NCI-H2196 treated with DMSO at 0.1 percent for 48 hours (cell line): Measurements from ENCODE around the gene MDFI.

ENCODE experiments used
- DNase-seq: peaks from one replicate; lab custom pipeline; 2025; ENCODE audit not compliant: unreplicated experiment; lab: John Stamatoyannopoulos, UW

The MDFI gene, protein sequence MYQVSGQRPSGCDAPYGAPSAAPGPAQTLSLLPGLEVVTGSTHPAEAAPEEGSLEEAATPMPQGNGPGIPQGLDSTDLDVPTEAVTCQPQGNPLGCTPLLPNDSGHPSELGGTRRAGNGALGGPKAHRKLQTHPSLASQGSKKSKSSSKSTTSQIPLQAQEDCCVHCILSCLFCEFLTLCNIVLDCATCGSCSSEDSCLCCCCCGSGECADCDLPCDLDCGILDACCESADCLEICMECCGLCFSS

DNA sequence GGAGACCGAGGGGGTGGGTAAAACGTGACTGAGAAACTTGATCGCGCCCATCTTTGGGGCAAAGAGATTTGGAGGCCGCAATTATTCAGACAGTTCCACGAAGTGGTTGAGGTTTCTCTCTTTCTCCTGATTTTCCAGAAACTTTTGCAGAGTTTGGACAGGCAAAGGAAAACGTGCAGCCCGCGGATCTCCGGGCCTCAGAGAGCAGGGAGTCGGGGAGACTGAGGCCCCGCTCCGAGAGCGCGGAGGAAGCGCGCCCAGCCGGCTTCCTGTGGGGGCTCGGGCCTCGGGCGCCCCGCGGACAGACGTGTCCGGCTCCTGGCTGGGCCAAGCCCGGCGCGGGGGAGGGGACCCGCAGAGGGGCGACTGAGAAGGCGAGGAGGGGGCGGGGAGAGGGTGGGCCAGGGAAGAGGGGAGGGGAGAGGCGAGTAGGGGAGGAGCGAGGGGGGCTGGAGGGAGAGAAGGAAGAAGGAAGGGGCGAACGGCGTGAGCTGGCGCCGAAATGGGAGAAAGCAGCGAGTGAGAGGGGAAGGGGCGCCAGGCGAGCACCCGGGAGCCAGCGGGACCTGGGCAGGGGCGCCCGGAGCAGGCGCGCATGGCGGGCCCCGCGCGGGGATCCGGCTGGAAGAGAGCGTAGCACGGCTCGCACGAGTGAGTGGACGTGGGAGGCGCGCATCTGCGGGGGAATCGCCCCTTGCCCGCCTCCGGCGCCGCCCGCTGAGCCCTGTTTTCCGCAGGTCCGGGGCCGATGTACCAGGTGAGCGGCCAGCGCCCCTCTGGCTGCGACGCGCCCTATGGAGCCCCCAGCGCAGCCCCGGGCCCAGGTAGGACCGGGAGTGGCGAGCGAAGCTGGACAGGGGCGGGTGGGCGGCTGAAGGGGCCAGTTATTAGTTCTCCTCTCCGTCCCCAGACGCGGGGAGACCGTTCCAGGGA is at the start of gene MDFI:
MDFI (plus strand) TSS at position 467 of the 933 bp plus-strand sequence; CDS start at position 749, 282 bp downstream.
- no peak for DNase-seq

DNA sequence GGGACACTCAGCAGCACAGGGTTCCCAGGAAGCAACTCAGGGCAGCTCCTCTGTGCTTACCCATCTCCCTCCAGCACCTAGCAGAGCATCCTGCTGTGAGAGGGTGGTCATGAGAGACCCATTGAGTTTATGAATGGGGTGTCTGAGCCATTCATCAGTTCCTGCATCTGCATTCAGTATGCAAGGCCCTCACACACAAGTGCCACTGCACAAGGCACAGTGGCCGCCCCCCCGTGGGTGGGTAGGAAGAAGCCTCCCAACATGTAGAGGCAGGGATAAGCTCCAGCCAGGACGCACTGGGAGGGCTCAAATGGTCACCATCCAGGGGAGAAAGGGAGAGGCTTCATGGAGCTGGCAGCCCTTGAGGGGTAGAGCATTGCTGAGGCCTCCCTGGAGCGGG is 49.0 kb upstream of the MDFI start:
- no peak for DNase-seq

DNA sequence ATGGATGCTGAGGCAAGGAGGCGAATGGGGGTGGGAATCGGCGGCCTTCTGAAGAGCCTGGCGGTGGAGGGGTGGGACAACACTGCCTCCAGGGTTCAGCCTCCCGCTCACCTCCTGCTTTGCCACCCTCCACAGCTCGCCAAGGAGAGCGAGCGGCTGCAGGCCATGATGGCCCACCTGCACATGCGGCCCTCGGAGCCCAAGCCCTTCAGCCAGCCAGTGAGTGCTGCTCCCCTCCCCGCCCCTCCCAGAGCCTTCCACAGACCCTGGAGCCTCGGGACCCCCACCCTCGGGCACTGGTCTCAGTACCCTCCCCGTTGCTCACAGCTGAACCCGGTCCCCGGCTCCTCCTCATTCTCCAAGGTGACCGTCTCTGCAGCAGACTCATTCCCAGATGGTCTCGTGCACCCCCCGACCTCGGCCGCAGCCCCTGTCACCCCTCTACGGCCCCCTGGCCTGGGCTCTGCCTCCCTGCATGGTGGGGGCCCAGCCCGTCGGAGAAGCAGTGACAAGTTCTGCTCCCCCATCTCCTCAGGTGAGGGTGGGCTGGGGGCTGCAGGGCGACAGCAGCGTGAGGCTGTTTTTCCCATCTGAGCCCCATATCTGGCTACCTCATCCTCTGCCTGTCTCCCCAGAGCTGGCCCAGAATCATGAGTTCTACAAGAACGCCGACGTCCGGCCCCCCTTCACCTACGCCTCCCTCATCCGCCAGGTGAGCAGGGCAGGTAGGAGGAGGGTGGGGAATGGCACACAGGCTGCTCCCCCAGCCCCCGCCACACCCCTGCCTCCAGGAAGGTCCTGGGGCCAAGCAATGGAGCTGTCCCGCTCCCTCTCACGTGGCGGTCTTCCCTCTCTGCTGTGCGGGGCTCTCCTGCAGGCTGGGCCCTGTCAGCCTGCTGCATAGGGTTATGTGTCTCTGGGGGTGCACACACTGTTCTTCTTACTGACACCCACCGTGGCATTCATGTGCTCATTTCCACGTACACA is 48.3 kb upstream of the MDFI start:
- DNase-seq: no peak

DNA sequence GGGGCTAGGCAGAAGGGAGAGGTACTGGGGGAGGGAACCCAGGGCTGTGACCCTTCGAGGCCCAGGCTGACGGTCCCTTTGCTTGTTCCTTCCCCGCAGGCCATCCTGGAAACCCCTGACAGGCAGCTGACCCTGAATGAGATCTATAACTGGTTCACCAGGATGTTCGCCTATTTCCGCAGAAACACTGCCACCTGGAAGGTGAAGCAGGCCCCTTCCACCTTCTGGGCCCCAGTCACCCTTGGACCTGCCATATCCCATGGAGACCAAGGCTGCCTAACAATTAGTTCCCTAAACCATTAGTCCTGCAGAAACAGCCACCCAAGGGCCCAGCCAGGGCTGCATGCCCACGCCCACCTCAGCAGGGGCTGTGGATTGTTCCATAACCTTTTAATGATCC is 47.1 kb upstream of the MDFI start:
- no peak for DNase-seq

DNA sequence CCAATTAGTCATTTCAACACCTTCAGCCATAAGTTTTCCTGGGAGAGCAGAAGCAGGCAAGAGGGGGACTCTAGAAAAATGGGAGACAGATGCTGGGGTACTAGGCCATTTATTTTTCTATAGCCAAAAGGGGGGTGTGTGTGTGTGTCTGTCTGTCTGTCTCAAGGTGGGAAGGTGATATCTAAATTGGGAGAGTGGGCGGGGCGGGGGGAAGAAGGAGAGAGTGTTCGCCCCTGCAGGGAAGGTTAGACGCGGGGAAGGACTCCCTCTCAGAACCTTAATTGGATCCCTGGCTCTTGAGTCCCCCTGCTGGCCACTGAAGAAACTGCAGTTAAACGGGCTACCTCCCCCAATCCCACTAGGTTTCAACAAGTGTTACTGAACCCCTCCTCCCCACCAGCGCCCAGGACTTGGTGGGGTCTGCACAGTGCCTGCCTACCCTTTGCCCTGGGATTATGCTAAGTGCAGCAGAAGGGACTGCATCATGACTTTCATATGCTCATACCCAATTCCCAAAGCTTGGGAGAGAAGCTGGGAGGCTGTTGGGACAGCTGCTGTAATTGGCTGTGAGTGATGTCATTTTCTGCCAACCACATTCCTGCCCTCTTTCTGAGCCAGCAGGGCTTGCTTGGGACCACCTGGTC is 46.3 kb upstream of the MDFI start:
- peak; percentile 35 for DNase-seq

DNA sequence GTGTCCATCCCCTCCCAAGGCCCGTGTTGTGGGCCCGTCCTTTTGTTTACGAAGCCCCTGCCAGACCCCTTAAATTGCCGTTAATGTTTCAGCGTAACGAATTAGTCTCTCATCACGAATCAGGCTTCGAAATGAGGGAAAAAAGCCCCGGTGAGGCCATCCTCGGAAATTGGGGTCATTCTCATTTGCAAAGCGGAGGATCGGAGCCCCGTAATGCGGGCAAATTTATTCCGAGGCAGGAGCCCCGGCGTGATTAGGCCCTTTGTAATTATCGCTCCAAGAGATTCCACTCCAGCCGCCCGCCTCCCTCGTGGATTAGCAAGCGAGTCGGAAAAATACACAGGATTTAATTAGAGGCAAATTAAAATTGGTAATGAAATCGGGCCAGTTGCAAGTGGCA is 44.9 kb upstream of the MDFI start:
- DNase-seq: no peak

DNA sequence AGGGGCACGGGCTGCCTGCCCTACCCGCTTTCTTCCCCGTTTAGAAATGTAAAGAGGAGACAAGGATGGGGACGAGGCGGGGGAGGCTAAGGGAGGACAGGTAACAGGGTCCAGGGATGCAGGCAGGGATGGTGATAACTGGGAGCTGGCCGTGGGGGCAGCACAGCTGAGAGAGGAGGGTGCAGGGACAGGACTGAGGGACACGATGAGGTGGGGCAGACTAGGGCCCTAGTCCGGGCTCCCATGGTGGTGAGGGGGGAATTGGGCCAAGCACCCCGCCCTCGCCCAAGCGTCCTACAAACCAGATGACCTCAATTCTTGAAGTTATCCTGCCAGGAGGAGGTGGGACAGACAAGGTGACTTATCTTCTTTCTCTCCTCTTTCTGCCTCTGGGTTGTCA is 44.4 kb upstream of the MDFI start:
- DNase-seq: no peak

DNA sequence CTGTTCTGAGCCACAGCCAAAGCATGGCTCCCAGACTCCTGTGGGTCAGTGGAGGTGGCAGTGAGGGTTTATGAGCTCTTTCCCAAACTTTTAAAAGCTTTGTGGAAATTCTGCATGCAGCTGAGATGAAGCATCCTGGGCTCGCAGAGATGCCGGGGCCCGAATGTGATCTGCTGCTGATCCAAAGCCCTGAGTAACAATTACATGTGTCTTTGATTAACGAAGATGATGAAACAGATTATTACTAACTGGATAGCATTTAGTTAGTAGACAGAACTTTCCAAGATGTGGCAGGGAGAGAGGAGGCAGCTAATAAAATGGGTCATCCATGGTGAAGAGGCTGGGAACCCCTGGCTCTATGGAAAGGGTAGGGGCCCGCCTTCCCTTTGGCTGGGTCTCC is 43.9 kb upstream of the MDFI start:
- DNase-seq: no peak

DNA sequence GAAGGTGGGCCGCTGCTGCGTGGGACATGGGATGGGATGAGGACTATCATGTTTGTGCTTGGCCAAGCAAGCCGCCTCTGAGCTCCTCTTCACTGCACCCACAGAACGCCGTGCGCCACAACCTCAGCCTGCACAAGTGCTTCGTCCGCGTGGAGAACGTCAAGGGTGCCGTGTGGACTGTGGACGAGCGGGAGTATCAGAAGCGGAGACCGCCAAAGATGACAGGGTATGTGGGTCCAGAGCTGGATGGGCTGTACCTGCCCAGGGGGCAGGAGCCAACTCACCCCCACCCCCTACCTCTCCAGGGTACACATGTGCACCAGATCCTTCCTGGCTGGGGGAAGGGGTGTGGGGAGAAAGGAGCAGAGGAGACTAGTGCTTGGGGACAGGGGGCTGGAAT is 43.5 kb upstream of the MDFI start:
- DNase-seq: no peak

DNA sequence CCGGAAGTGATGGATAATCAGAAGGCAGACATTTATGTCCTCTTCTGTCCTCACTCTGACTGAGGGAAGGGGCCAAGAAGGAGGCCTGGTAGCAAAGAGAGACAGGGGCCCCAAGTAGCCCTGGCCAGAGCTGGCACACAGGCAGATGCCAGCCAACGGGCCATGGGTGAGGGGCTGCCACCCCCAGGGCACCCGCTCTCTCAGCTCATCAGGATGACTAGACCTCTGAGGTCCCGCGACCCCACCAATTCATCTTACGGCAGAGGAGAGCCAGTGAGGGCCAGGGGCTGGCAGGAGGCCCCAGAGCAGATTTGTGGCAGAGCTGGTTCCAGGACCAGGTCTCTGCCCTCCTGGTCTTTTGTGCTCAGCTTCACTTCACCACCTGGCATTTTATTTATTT is 43.1 kb upstream of the MDFI start:
- no peak for DNase-seq

DNA sequence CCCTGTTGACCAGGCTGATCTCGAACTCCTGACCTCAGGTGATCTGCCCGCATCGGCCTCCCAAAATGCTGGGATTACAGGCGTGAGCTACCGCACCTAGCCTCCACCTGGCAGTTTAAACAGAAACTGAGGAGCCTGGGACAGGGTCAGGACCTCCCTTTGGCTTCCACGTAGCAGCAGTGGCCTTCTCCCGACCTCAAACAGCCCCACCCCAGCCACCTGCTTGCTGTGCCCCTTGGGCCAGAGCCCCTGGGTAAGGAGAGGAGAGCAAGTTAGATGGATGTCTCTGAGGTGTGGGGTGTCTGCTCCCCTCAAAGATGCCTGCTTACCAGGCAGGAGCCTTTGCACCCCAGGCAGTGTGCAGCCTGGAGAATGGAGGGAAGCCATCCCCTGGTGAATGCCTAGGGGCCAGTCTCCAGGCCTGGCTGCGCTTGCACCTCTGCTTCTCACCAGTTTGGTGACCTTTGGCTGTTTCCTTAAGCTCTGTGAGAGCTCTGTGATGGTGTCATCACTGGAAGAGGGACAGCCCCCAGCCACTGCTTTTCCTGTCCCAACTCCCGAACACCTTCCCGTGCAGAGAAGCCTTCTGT is 42.1 kb upstream of the MDFI start:
- DNase-seq: no peak

DNA sequence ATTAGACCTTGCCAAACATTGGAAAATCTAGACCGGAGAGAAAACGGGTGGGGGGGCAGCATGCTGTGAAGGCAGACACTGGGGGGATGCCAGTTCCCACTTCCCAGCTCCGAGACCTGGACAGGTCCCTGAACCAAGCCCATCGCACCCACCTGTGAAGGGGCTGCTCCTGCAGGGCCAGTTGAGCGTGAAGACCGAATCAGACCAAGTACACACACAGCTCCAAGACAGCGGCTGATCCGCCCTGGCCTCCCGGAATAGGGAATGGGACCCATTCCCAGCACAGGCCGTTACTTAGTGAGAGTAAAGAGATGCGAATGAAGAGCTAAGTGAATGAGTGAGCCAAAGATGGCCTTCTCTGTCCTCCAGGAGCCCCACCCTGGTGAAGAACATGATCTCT is 41.5 kb upstream of the MDFI start:
- DNase-seq: no peak

DNA sequence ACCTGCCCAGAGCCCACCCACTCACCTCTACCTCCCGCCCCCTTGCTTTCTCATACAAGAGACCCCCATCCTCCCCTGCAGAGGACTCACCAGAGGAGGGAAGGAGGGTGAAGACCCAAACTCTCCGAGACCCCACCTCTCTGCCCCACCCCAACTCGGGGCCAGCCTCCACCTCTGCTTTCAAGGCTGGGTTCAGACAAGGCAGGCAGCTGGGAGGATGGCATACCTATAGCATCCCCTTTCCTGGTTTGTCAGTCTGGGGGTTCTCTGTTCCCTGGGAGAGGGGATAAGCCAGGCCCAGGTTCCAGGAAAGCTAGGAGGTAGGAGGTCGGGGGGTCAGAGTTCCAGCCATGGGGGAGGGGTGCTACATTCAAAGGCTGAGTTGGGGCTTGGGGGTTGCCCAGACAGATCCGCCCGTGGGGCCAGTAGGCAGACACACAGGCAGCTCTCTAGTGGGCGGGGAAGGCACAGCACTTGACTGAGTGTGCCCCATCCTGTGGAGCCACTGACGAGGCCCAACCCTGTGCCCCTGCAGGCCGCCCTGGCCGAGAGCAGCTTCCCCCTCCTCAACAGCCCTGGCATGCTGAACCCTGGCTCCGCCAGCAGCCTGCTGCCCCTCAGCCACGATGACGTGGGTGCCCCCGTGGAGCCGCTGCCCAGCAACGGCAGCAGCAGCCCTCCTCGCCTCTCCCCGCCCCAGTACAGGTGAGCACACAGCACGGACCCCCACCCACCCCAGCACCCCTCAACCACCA is 40.8 kb upstream of the MDFI start:
- no peak for DNase-seq

DNA sequence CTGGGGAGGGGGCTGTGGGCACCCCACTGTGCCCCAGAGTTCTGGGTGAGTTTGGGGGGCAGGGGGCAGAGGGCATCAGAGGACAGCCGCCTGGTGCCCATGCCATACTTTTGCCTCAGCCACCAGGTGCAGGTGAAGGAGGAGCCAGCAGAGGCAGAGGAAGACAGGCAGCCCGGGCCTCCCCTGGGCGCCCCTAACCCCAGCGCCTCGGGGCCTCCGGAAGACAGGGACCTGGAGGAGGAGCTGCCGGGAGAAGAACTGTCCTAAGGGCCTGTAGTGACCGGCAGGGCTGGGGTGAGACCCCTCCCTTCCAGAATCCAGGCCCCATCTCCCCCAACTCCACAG is 39.6 kb upstream of the MDFI start:
- no peak for DNase-seq

DNA sequence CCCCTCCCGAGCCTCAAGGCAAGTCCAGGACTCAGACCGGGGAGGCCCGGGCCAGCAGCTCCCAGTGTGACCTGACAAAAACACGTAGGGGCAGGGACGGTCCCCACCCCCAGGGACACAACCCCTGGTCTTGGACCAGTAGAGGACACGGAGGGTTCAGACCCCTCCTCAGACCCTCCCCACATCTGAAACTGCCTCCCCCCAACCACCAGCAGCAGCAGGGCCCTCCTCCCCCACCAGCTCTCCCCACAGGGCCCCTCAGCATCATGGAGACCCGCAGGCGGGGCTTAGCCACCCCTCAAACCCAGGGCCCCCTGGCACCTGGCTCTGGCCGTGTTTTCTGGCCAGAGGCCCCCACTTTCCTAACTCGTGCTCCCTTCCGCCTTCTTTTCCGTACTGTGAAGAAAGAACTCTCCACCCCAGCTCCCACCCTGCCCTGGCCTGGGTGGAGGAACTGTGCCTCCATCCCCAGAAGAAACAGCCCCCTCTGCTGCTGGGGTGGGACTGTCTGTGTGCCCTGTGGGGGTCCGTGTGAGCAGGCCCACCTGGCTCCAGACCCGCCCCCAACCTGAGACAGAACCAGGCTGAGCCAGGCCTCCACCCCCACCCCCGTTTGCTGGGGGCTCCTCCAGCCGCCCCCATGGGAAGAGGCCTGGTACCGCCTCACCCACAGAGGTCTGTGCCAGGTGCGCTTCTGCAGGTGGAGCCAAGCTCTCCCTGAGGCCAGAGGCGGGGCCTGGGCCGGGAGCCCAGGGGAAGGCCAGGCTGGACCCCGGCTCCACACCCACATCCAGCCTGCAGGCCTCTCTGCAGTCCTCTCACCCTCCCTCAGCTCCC is 39.0 kb upstream of the MDFI start:
- DNase-seq: no peak

DNA sequence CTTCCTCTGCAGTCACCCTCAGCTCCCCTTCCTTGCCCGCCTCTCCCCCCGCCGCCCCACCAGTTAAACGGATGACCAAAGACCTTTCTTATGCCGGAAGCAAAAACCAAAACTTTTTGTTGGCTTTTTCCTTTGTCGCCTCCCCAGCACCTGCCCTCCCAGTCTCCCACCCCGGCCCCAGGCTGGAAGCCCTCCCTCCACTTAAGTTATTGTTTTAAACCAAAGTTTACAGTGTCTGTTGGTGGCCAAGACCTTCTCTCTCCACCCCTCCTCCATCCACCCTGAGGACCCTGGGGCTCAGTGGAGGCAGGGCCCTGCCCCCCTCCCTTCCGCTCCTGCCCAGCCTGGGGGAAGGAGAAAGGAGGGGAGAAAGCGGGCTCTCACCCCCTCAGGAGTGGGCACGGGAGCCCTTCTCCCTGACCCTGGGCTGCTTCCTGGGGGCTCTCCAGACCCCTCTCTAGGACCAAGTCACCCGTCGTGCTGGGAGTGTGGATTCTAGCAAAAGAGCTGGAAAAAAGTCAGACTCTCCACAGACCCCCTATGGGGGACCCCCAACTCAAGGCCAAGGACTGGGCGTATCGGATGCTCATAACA is 38.3 kb upstream of the MDFI start:
- DNase-seq: no peak

DNA sequence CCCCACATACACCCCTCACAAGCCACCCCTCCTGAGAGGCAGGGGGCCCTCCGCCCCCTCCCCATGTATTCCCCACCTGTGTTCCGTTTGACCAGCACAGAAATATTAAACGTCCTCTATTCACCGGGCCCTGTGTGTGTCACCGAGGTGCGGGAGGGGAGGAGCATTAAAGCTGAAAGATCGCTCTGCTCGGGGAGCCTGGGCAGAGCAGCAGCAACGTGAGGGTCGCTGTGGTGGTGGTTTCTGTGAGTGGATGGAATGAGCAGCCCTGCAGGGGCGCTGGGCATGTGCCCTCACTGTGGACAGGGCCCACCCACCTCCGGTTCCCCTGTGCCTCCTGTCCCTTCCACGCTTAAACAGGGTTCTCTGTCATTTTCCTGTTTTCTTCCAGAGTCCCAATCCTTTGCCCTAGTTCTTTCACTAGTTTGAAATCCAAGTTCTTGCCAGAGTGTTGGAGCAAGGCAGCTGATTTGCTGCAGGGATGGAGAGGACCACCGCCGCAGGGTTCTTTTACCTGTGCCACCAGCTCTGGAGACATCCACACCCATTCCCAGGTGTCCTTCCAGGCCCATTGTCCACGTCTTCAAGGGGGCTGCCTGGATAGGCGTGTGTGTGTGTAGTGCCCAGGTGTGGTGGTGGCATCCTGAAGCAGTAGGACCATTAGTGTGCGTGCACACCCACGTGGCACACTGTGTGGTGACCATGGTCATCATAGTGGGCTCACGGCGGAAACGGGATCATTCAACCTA is 37.6 kb upstream of the MDFI start:
- no peak for DNase-seq

DNA sequence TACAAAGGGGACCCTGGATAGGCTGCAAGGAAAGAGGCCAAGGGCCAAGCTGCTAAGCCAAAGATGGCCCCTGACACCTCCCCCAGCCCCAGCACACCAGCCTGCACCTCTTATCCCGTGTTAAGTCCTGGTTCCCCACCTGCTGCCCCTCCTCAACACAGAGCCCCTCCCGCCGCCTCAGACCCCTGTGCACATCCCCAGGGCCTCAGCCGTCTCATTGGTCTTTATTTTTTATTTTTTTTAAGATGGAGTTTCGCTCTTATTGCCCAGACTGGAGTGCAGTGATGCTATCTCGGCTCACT is 37.1 kb upstream of the MDFI start:
- DNase-seq: no peak
